ENCODE measurements around the gene RENBP.

RENBP gene

DNA sequence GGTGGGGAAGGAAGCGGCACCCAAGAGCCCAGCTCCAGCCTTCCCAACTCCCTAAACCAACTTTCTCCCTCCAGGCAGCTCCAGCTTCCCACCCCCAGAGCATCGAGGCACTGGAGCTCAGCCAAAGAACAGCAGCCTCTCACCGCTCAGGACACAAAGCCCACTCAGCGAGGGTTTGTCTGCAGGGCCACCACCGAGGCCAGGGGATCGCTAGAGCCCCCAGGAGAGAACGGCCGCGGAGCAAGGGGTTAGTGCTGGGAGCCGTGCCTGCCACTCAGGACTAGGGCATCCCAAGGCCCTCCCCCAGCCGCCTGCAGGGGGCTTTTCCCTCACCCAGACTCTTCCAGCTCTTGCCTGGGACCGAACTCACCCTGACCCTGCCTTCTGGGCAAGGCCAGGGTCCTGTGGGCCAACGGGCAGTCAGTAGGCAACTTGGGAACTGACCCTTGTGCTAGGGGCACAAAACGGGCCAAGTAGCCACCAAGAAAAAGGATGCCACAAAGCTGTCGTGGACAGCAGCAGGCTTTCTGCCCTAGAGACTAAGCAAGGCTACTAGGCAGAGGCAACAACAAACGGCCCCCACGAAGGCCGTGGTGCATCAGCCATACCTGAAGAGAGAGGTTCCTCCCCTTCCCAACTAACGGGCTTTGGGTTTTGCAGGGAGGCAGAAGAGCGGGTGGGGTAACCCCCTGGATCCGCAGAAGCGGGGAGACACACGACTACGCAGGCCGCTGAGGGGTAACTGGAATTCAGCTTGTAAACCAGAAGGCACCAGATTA lies 24.9 kb upstream of the RENBP start:
- H3K36me3 ChIP-seq, result peaks cover 63% of the 10 kb centered on the region
- H3K27ac ChIP-seq, result peak overlapping the region; percentile 64
- TF ChIP-seq, protein P1, sequence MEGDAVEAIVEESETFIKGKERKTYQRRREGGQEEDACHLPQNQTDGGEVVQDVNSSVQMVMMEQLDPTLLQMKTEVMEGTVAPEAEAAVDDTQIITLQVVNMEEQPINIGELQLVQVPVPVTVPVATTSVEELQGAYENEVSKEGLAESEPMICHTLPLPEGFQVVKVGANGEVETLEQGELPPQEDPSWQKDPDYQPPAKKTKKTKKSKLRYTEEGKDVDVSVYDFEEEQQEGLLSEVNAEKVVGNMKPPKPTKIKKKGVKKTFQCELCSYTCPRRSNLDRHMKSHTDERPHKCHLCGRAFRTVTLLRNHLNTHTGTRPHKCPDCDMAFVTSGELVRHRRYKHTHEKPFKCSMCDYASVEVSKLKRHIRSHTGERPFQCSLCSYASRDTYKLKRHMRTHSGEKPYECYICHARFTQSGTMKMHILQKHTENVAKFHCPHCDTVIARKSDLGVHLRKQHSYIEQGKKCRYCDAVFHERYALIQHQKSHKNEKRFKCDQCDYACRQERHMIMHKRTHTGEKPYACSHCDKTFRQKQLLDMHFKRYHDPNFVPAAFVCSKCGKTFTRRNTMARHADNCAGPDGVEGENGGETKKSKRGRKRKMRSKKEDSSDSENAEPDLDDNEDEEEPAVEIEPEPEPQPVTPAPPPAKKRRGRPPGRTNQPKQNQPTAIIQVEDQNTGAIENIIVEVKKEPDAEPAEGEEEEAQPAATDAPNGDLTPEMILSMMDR (IDR thresholded peaks at IDR 0.05; ENCODE audit: low read depth, low read length), result 0 out of 2 replicates have a peak, but pooled peaks have one; percentile 5
- peaks cover 16% of the 10 kb centered on the region for H3K27me3 ChIP-seq (ENCODE audit: insufficient read depth, low read depth, severe bottlenecking)
- peak; percentile 49 for DNase-seq
- peak overlapping the region; percentile 92 for H3K4me3 ChIP-seq (ENCODE audit: low read depth, low read length)
- peaks cover 4% of the 10 kb centered on the region for H3K9me3 ChIP-seq (ENCODE audit: severe bottlenecking)

DNA sequence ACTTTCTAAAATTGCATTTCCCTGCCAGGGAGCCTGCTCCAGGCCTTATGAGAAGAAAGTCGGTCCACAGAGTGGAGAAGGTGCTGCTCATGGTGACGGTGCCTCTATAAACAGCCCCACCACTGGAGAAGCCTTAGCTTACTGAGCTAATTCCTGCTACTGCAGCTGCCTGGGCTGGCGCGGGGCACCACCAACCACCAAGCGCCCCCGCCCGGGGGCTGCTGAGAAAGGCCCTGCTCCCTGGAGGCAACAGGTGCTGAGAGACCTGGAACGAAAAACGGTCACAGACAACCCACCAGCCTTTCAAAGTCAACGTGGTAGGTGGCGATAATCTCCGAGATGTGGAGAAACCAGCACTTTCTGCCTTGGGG lies 24.3 kb upstream of the RENBP start:
- peak; percentile 79 for DNase-seq
- H3K4me3 ChIP-seq (ENCODE audit: low read depth, low read length), result peak overlapping the region; percentile 92

DNA sequence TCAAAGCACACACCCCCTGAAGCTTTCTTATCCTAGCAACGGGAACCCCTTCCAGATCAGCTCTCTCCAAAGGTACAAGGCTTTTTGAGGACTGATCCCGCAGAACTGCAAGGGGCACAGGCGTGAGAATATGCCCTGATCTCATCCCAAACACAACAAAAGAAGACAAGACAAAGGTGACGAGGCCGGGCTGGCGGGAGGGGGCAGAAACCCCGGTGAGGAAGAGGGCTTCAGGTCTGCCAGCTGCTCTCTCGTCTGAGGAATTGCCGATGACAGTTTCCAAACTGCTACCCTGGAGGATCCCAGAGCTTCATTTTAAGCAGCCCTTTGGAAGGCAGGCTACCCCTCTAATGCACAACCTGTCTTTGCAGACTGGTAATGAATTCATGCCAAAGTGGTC lies 23.8 kb upstream of the RENBP start:
- peak overlapping the region; percentile 64 for H3K27ac ChIP-seq
- TF ChIP-seq, protein P1 (IDR thresholded peaks at IDR 0.05; ENCODE audit: low read depth, low read length), result no peak
- peak overlapping the region; percentile 92; the same call in 1 of the 2 replicates for H3K4me3 ChIP-seq (ENCODE audit: low read depth, low read length)
- H3K27me3 ChIP-seq (ENCODE audit: insufficient read depth, low read depth, severe bottlenecking), result peaks cover 16% of the 10 kb centered on the region
- DNase-seq, result no peak
- peaks cover 73% of the 10 kb centered on the region for H3K36me3 ChIP-seq
- peaks cover 4% of the 10 kb centered on the region for H3K9me3 ChIP-seq (ENCODE audit: severe bottlenecking)

More for the DNA sequence above, 24.3 kb upstream of the RENBP start:
- peaks cover 16% of the 10 kb centered on the region for H3K27me3 ChIP-seq (ENCODE audit: insufficient read depth, low read depth, severe bottlenecking)
- H3K27ac ChIP-seq, result peak overlapping the region; percentile 64
- peaks cover 68% of the 10 kb centered on the region for H3K36me3 ChIP-seq
- TF ChIP-seq, protein P1 (IDR thresholded peaks at IDR 0.05; ENCODE audit: low read depth, low read length), result peak; percentile 62
- peaks cover 4% of the 10 kb centered on the region for H3K9me3 ChIP-seq (ENCODE audit: severe bottlenecking)

DNA sequence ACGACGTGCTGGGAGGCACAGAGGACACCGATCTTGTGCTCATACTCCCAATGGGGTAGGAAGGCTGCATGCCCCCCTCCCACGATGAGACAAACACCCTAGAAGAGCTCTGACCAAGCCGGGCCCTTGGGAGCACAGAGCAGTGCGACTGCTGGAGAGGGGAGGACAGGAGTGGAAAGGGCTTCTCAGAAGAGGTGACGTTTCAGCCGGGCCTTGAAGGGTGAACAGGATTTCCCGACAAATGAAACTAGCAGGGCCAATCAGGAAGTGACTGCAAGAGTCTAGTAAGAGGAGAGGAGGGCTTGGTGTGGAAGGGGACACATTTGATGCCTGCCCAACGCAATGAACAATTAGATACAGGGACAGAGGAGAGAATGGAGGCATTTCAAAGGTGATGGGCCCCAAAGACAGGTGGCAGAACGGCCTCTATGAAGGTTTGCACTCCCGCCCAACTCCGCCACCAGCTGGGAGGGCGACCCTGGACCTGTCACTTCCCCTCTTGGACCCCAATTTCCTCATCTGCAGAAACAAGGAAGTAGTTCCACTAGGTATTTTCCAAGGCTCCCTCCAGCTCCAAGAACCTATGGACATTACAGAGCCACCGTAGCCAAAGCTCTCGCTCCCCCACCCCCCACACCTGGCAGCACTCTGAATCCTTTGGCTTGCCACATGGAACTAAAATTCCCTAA lies 23.2 kb upstream of the RENBP start:
- H3K27ac ChIP-seq, result peak overlapping the region; percentile 64
- TF ChIP-seq, protein P1 (IDR thresholded peaks at IDR 0.05; ENCODE audit: low read depth, low read length), result no peak
- no peak for DNase-seq
- H3K27me3 ChIP-seq (ENCODE audit: insufficient read depth, low read depth, severe bottlenecking), result peaks cover 18% of the 10 kb centered on the region
- no peak overlapping the region for H3K4me3 ChIP-seq (ENCODE audit: low read depth, low read length)
- H3K9me3 ChIP-seq (ENCODE audit: severe bottlenecking), result peaks cover 4% of the 10 kb centered on the region
- peaks cover 79% of the 10 kb centered on the region for H3K36me3 ChIP-seq

DNA sequence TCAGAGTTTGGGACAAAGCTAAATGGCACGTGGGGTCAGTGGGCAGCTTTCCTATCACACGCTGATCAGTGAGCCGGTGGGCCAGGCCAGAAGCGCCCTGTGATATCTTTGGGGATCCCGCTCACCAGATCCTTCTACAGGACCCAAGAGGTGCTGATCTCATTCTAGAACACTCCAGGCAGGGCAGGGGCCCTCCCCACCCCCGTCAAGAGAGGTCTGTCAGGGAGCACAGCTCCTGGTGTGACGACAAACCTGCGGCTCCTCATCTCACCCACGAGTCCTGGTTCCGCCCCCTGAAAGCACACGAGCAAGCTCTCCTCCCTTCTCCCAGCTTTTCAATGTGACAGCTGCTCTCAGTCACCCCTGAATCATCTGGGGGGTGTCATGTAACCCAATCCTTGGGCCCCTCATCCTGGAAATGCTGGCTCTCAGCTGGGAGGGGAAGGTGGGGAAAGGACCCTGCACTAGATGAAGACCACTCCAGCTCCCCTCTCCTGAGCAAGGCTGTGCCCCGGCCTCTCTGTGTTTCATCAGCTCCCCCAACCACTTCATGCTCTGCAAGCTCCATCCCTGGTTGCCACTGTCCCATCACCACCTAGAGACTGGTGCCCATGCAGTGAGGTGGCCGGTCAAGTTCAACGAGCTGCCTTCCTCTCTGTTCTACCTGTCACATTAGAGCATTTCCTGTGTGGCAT lies 22.5 kb upstream of the RENBP start:
- Histone ChIP-seq H3K36me3 (peaks cover 86% of the 10 kb centered on the region), H3K4me3 (ENCODE audit: low read depth, low read length) (no peak overlapping the region), H3K27me3 (ENCODE audit: insufficient read depth, low read depth, severe bottlenecking) (peaks cover 20% of the 10 kb centered on the region), H3K27ac (no peak overlapping the region), H3K9me3 (ENCODE audit: severe bottlenecking) (peaks cover 4% of the 10 kb centered on the region)
- DNase-seq, result no peak
- TF ChIP-seq, protein P1 (IDR thresholded peaks at IDR 0.05; ENCODE audit: low read depth, low read length), result no peak
